ENCODE measurements around the gene SAMD13.

SAMD13 gene, protein sequence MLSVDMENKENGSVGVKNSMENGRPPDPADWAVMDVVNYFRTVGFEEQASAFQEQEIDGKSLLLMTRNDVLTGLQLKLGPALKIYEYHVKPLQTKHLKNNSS

DNA sequence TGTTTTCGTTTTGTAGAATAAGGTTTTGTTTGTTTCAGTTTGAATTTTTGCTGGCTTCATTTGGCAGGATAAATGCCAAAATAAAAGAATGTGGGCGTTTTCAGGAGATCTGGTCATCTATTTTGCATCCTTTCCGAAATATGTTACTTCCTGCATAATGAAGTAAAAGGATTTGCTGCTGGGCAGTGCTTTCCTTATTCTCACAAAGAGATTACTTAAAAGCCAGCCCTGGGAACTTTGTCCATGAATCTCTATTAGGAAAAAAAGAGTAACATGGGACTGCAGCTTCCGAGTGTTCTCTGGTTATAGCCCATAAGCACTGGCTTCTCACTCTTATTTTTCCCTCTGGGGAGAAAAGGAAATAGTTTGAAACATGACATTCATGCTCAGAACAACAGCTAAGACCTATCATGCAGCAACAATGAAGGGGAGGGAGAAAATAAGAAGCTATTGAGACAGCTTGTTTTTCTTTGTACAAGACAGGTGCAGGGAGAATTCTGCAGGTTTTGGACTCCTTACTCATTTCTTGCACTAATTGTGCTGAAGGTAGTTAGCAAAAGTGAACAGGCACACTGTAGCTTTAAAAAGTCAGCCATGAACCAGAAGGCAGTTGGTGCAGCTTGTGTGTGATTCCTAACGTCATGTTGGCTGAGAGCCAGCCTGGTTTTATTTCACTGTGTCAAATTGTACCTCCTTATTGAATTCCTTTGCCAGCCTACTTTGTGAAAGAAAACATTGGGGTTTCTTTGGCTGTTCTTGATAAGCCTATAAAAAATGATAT is at the start of gene SAMD13:
SAMD13 (plus strand) TSS at position 705 of the 781 bp plus-strand sequence. CDS start 1,527 bp downstream, outside the sequence.
- peak; percentile 45 for DNase-seq

DNA sequence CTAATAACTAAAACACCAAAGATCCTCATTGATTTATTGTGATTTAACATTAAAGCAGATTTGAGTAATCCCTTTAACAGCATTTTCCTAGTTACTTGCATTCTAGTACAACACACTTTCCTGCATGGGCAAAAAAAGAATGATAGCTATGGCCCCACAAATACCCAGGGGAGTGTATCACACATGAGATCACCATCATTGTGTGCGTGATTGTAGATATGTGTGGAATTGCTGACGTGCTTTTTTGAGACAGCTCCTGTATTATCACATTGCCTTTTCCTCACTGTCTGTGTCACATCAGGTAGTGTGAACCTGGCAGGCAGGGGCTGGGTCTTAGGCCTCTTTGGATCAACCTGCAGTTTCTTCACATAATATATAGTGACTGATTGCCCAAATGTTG is 48.5 kb upstream of the SAMD13 start:
- DNase-seq = no peak

DNA sequence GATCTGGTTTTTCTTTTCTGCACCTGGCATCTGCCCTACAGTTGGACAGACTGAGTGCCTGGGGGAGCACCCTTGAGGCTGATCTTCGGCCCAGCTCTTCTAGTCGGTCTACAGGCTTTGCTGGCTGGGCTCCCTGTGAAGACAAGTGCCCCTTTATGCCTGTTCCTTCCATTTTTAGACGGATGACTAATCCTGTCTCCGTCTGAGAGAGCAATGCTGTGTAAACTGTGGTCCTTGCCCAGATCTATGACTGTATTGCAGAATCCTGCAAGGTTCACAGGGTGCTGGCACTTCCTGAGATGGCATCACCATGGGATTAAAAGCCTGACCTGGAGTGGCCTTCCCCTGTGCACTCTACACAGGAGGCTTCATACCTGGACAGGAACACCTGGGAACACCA is 47.6 kb upstream of the SAMD13 start:
- no peak for DNase-seq

DNA sequence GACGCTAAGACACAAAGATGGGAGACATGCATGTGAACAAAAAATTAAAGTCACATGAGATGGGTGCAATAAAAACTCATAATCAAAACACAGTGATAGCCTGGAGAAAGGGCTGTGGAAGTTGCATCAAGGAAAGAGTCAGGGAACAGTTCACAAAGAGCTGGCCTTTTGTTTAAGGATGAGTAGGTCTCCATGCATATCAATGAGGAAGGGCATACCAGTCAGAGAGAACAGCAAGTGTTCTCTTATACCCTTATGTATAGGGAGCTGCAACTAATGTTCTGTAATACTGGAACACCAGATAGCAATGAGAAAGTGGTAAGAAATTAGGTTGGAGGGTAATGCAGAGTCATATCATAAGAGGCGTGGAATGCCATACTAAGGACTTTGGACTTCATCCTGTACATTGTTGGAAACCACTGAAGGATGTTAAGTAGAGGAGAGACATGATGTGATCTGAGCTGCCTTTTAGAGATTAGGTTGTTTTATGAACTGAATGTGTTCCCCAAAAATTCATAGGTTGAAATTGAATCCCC is 46.7 kb upstream of the SAMD13 start:
- no peak for DNase-seq

DNA sequence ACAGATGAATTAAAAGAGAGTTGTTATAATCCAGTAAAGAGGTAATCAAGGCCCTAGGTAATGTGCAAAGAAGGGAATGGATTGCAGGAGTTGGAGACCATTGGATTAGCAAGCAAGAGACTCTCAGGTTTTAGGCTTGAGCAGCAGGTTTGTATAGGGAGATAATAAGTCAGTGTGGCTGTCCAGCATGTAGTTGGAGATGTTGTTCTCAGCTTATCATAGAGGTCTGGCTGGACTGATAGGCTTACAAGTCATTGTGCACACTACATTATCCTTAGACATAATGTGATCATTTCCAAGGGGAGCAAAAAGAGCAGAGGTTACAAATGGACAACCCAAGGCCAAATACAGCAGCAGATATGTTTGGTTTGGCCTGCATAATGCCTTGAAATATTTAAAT is 45.9 kb upstream of the SAMD13 start:
- DNase-seq = no peak

DNA sequence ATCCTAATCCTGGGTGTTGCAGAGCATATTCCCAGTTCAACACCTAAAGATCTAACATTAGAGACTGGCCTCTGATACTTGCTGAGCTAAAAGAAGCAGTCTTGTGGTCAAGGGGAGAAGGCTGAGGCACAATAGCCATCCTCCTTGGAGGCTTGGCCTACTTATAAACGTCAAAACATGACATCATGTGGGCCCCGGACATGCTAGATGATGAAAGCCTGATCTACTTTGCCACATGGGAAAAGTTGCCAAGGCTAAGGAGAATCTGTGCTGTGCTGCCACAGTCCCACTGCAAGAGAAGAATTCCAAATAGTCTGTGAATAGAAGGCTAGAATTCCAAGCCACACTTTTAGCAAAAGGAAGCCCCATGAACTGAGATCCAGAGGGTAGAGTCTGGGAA is 43.9 kb upstream of the SAMD13 start:
- DNase-seq = no peak

DNA sequence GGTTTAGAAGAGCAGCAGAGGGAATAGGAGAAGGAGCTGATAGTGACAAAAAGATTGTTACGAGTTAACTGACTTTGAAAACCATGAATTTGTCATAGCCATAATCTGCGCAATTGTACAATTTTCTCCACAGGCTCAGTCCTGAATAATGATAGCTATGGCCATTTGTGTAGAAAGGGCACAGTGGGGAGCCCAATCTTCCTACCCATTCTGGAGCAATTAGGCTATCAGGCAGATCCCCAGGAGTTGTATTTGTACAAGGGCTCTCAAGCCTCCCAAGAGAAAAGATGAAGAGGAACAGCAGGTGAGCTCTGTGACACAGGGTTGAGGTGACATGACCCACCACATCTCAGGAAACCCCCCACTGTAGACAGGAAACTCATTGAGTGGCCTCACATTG is 42.1 kb upstream of the SAMD13 start:
- peak; percentile 89 for DNase-seq

DNA sequence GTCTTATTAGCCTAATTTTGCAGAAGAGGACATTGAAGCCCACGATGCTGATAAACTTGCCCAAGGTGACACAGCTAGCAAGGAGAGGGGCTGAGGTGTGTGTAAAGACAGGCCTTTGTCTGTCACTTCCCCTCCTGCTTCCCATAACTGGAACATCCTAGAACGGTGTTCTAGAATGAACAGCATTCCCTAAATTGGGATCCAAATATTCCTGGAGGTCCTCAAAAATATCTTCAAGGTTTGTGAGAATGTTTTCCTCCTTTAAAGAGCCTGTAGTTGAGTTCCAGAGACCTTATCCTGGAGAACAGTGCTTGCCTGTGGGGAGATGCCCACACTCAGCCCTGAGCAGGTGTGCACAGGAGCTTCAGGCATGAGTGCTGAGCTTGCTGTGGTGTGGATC is 41.5 kb upstream of the SAMD13 start:
- no peak for DNase-seq

DNA sequence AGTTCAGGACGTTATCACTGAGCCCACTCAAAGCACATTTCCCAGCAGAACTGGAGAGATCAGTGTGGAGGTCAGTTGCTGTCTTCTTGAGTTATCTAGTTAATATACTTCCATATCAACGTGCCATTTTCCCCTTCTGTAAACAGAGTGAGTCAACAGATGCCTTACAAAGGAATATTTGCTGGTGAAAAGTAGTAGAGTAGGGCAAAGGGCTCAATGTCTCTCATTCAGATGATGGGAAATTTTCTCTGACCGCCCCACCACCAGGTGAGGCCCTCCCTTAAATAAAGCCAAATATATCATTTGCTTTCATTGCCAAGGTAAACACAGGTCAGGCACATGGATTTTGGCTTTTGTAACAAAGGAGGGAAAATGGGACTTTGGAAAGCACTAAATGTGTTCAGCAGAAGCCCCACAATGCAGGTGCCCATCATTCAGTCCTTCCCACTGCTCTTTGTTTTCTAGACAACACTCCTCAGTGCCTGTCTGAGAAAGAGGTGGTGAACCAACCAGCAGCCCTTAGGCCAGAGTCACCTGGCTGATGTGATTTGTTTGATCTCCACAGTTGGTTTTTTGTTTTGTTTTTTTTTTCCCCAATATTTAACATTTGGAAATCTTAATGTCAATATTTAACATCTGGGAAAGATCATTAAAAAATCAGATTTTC is 40.5 kb upstream of the SAMD13 start:
- peak; percentile 85 for DNase-seq

DNA sequence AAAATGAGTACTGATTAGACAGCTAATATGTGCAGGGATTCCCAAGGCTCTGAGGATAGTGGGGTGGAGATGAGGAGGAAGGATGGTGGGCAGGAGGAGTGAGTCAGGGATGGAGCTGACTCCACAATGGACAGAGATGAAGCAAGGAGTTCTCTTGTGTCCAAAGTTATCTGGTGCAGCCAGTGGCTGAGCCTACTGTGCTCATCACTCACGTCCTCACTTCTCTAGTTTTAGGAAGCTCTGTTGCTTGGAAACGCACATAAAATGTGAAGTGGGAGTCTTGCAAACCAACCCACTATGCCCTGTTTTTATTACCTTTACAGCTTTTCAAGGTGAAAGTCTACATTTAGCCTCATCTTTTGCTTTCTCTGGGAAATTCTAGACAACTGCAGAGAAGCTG is 36.5 kb upstream of the SAMD13 start:
- DNase-seq = no peak

DNA sequence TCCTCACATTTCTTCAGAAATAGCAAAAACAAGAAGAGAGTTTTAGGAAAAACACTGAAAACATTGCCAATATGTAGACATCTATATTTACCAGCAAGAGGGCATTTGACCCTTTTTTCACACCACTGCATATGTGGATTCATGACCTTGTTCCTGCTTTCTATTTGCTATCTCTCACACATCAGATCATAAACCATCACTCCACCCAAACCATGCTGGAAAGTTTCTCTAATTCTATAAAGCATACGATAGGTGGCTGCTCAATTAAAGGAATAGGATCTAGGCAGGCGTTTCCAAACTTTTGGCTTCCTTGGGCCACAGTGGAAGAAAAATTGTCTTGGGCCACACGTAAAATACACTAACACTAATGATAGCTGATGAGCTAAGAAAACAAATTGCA is 35.6 kb upstream of the SAMD13 start:
- no peak for DNase-seq

DNA sequence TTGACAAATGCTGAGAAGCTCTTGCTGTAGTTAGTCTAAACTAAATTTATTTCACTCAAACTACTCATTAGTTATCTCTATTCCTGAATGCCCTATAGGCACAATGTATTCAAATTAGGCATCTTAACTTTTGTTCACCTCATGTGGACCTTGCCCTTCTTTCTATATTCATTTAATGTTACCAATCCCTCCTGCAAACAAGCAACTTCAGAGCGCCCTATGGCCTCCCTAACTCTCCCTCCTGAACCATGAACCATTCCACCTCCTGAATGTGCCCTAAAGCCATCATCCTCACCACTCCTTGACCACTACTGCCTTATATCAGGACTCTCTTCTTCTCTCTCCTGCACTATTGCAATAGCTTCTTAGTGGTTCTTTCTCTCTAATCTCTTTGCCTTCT is 34.8 kb upstream of the SAMD13 start:
- no peak for DNase-seq

DNA sequence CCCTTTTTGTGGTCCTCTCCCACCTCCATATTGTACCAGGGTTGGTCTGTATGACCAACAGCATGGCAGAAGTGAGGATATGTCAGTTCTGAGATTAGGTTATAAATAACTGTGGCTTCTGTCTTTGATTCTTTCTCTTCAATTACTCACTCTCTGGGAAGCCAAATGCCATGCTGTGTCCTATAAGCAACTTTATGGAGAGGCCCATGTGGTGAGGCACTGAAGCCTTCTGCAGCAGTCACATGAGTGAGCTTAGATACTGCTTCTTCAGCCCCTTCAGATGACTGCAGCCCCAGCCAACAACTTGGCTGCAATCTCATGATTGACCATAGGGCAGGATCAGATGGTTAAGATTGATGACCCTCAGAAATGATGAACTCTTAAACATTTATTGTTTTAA is 34.0 kb upstream of the SAMD13 start:
- no peak for DNase-seq

DNA sequence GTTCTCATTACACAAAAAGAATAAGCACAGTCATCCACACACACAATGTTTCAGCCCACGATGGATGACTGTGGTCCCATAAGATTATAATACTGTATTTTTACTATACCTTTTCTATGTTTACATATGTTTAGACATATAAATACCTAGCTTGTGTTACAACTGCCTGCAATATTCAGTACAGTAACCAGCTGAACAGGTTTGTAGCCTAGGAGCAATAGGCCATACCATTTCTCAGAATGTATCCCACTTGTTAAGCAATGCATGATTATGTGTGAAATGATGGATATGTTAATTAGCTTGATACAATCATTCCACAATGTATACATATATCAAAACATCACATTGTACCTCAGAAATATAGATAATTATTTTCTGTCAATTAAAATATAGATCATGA is 33.2 kb upstream of the SAMD13 start:
- no peak for DNase-seq

DNA sequence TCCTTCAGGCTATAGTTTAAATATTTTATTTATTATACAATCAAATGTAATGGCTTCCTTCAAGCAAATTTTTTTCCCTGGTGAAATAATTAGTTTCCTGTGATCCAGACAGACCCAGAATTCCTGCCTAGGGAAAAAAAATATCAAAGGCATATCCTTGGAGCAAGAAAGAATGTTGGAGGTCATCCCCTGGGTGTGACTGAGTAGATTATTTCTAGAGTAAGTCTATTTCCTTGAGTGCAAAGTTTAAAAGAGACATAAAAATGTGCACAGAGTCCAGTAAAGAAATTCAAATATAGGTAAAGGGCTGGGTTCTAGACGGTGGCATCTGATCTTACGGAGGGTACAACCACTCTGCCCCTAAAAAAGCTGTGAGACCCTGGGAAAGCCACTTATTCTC is 32.2 kb upstream of the SAMD13 start:
- no peak for DNase-seq

DNA sequence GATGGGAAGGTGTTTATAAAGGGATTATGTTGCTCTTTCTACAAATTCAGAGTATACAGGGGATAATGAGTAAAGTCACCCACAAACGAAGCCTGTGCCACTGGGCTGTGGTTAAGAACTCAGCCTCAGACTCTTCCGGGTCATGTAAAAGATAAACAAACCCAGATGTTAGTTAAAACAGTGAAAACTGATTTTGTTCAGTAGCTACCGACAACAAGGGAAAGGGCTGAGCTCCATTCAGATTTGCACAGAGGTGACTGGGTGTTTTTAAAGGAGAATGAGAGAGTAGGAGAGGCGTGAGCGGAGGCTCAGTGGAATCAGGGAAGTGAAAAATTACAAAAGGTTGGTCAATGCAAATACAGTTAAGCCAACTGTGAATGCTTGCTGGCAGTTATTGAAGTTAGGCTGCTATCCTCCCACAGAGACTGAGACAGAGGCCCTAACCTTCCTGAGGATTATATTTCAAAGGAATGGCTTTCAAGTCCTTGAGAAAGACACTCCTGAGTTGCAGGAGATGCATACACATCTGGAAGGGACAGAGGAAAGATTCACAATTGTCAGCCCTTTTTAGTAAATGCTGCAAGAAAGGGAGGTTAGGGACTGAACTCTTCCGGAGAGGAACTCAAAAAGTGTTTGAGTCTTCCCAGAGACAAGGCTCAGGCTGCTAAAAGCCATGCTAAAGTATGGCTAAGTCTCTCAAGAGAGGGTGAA is 29.9 kb upstream of the SAMD13 start:
- peak; percentile 14 for DNase-seq

DNA sequence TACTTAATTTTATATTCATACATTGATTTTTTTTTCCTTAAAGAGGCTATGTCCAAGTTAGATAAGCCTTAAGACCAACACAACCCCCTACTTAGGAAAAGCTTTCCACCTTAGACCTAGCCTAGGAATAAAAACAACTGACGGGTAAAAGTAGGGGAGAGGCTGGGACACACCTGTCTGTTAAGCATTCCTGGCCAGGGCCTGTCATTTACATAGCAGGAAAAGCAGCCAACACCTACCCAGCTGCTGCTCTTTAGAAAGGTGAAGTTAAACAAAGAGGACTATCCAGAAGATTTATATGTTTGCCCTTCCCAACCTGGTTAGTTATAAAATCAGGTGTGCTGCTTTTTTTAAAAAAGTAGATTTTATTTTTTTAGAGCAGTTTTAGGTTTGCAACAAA is 29.1 kb upstream of the SAMD13 start:
- DNase-seq = peak; percentile 63

DNA sequence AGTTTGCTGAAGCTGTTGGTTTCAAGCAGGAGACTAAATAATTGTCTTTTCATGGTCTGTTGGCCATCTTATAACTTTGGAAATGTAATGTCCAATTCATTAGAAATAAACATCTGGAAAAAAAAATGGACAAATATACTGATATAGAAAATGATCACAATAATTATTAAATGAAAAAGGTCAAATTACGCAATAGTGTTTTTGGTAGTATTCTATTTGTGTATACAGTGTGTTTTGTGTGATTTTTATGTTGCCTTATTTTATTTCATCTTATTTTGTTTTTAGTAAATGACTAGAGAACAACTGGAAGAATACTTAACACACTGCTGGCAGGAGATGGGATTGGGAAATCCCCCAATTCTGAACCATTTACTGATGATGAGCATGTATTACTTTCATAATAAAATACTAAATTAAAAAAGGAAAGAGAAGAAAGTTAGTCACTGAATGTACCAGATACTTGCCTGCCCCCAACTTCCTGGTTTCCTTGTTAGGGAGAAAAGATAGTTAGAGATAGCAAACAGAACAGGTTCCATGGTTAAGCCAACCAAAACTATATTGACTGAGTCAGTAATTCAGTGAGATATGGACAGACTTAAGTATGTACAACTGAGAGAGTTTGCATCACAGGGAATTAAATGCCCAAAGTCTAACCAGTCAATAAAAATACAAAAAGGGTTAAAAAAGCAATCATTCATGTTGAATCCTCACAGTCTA is 24.0 kb upstream of the SAMD13 start:
- DNase-seq = no peak

DNA sequence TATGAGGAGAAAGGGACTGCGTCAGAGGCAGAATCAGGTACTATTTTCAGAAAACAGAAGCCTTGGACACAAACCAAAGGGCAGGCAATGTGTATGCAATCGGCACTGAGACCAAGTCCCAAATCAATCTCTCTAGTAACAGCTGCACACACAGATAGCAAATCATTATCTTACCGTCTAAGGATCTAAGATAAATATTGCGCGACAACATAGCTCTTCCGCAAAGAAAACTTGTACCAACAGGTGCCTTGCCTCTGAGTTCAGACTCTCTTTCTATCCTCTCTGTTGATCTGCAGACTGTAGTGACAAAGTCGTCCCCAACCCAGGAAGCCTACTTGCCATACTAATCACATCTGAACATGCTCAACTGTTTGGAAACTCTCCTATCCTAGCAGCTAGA is 22.6 kb upstream of the SAMD13 start:
- DNase-seq = no peak

DNA sequence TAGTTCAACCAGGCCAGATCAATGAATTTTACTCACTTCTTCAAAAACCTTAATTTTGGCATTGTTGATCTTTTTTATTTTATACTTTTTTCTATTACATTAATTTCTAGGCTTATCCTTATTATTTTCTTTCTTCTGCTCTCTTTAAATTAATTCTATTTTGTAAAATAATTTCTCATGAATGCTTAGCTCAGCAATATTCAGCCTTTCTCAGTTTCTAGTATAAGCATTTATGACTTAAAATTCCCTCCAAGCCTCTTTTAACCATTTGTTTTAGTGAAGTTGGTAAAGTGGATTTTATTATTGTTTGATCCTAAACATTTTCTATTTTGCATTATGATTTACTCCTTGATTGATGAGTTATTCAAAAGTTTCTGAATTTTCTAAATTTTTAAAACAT is 20.6 kb upstream of the SAMD13 start:
- DNase-seq = no peak

DNA sequence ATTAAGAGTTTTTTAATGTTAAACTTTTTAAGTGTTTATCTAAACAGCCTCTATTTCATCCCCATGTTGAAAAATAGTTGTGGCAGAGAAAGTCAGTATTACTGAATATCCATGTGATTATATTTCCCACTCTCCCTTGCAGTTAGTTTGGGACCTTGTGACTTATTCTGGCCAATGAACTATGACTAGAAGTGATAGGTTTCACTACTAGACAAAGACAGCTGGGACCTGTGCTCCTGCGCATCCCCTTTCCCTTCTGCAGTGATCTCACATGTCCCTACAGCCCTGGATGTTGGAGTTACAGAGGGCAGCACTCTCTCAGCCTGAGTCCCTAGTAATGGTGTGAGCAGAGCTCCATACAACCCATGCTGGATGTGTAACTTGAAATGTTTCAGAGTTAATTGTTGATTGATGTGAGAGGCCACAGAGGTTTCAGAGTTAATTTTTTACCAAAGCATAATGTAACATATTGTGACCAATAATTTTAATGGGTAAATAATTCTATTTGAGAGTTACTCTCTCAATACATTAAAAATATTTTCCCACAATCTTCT is 18.7 kb upstream of the SAMD13 start:
- no peak for DNase-seq

DNA sequence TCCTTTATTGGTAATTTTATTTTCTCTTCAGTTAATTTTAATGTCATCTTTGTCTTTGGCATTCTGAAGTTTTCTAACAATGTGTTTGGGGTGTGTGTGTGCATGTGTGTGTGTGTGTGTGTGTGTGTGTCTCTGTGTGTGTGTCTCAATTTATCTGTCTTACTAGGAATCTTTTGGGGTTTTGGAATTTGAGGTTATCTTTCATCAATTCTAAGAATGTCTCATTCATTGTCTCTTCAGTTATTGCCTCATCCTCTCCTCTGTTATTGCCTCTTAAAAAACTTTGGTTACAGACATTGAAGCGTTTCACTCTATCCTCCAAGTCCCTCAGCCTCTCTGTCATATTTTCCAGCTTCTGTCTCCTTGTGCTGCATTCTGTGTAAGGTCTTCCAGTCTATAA is 18.1 kb upstream of the SAMD13 start:
- DNase-seq = no peak

DNA sequence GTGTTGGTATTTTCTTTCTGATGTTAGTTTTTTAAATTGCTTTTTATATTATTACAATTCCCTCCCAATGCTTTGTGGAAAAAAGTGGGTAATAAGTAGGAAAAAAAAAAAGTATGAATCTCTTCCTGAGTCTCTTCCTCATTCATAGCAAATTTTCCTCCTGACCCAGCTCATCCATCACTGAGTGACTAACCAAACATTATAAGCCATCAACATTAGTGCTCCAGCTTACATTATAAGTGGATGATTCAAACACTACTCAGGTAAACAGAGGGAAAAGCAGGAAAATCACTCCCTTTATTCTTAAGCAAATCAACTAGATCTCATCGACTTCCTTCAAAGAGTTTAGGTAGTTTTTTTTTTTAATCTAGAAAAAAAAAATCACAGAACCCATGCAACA is 15.4 kb upstream of the SAMD13 start:
- DNase-seq = no peak
